H1 (cell line): ENCODE measurements around the gene DKC1. TPM values are rescaled to one million over a fixed set of nuclear protein-coding genes. Genes with fewer than 3 reads are reported as not detected.

Experiments used
- CTCF ChIA-PET: fragments of 300-600 bp; sonication (Branson Sonifier 250); formaldehyde crosslinking; loops from one replicate; lab custom pipeline; 2021; ENCODE audit not compliant: partially characterized antibody; lab: Charles Lee
- POLR2A ChIA-PET: fragments of 300-600 bp; sonication (Branson Sonifier 250); formaldehyde crosslinking; loops from one replicate; lab custom pipeline; 2021; ENCODE audit warnings: inconsistent platforms; ENCODE audit not compliant: partially characterized antibody; lab: Charles Lee
- DNase-seq, 2 experiments: peaks; one replicate each; pipeline versions ENCODE4 v3.0.0 to v3.0.0-alpha.2; 2010 to 2022; ENCODE audit warnings: low spot score in 2 of 2, low read depth in 1 of 2, mixed read lengths in 1 of 2
- FAIRE-seq: peaks from 2 replicates; lab custom pipeline; 2011; peaks lifted over from hg19 to GRCh38; lab: Jason Lieb, UNC
- H2AFZ ChIP-seq: 2 replicates; pipeline ENCODE4 v1.8.1; 2012; ENCODE audit warnings: low read length, inconsistent platforms
- H2AK5ac ChIP-seq: 2 replicates; pipeline ENCODE4 v1.6.1; 2013; ENCODE audit warnings: low read depth, low read length
- H2BK120ac ChIP-seq: replicated peaks from 2 replicates; pipeline ENCODE3; 2013; ENCODE audit warnings: low read depth, low read length, inconsistent platforms
- H2BK12ac ChIP-seq: 2 replicates; pipeline ENCODE4 v1.6.1; 2013; ENCODE audit warnings: low read depth, low read length
- H2BK15ac ChIP-seq: 2 replicates; pipeline ENCODE4 v1.6.1; 2013; ENCODE audit warnings: low read length
- H2BK20ac ChIP-seq: 2 replicates; pipeline ENCODE4 v1.6.1; 2013; ENCODE audit warnings: low read length
- H2BK5ac ChIP-seq: 2 replicates; pipeline ENCODE4 v1.6.1; 2013; ENCODE audit warnings: low read depth, low read length
- H3K14ac ChIP-seq: 2 replicates; pipeline ENCODE4 v1.6.1; 2013; ENCODE audit warnings: inconsistent platforms; ENCODE audit not compliant: insufficient read length
- H3K18ac ChIP-seq: 2 replicates; pipeline ENCODE4 v1.6.1; 2013; ENCODE audit warnings: low read length; ENCODE audit errors: extremely low read depth
- H3K23ac ChIP-seq: 2 replicates; pipeline ENCODE4 v1.6.1; 2013; ENCODE audit warnings: inconsistent platforms; ENCODE audit not compliant: insufficient read length
- H3K23me2 ChIP-seq: 2 replicates; pipeline ENCODE4 v1.6.1; 2013; ENCODE audit warnings: low read depth, low read length
- H3K27ac ChIP-seq: 2 replicates; pipeline ENCODE4 v1.6.1; 2011; ENCODE audit warnings: low read depth, low read length, inconsistent platforms
- H3K27me3 ChIP-seq, 4 experiments: replicated peaks in 1 of 4; 1 replicate in 1 of 4; 2 replicates in 3 of 4; pipeline versions ENCODE4 v1.6.1 to v1.8.1; 2011 to 2013; ENCODE audit warnings: low read length in 3 of 4, mild to moderate bottlenecking in 3 of 4, inconsistent platforms in 2 of 4, mixed read lengths in 2 of 4, moderate library complexity in 1 of 4; ENCODE audit not compliant: control insufficient read depth in 3 of 4, insufficient read depth in 3 of 4; ENCODE audit errors: extremely low read depth in 1 of 4
- H3K36me3 ChIP-seq, 4 experiments: 2 replicates each; pipeline versions ENCODE4 v1.6.1 to v1.8.1; 2011 to 2013; ENCODE audit warnings: mild to moderate bottlenecking in 4 of 4, low read length in 3 of 4, moderate library complexity in 2 of 4, control low read depth in 1 of 4, inconsistent platforms in 1 of 4; ENCODE audit not compliant: insufficient read depth in 4 of 4, control insufficient read depth in 2 of 4
- H3K4ac ChIP-seq: replicated peaks from 2 replicates; pipeline ENCODE3; 2013; ENCODE audit warnings: low read length, low read depth, mixed read lengths, inconsistent platforms; ENCODE audit not compliant: insufficient read length
- H3K4me1 ChIP-seq, 4 experiments: replicated peaks in 1 of 4; 1 replicate in 1 of 4; 2 replicates in 3 of 4; pipeline versions ENCODE4 v1.6.1 to v1.8.1; 2011 to 2013; ENCODE audit warnings: low read length in 3 of 4, inconsistent platforms in 2 of 4, mixed read lengths in 1 of 4; ENCODE audit not compliant: insufficient read depth in 4 of 4, control insufficient read depth in 3 of 4
- H3K4me2 ChIP-seq, 2 experiments: 2 replicates each; pipeline versions ENCODE4 v1.6.1 to v1.8.1; 2011 to 2013; ENCODE audit warnings: low read depth in 2 of 2, low read length in 2 of 2, control low read depth in 1 of 2, inconsistent platforms in 1 of 2, mild to moderate bottlenecking in 1 of 2; ENCODE audit not compliant: insufficient read depth in 1 of 2
- H3K4me3 ChIP-seq, 4 experiments: fragments of 200-600, 300-600 bp in 1 of 4; sonication (generic), shearing (Covaris generic), sonication (Bioruptor Twin) in 1 of 4; 2 replicates each; pipeline versions ENCODE4 v1.5.1 to v1.8.1; 2011 to 2016; ENCODE audit warnings: low read length in 4 of 4, low read depth in 3 of 4, control low read depth in 2 of 4, inconsistent platforms in 2 of 4, mild to moderate bottlenecking in 2 of 4, mixed read lengths in 1 of 4, moderate library complexity in 1 of 4; ENCODE audit not compliant: insufficient read depth in 2 of 4; ENCODE audit errors: extremely low read depth in 1 of 4
- H3K56ac ChIP-seq: replicated peaks from 2 replicates; pipeline ENCODE3; 2013; ENCODE audit warnings: low read depth, mild to moderate bottlenecking, mixed read lengths, low read length, inconsistent platforms; ENCODE audit not compliant: insufficient read length
- H3K79me1 ChIP-seq: 2 replicates; pipeline ENCODE4 v1.6.1; 2013; ENCODE audit warnings: low read depth, low read length, control low read depth
- H3K79me2 ChIP-seq, 2 experiments: 2 replicates each; pipeline versions ENCODE4 v1.6.1 to v1.8.1; 2012 to 2013; ENCODE audit warnings: low read length in 2 of 2, mild to moderate bottlenecking in 2 of 2, inconsistent platforms in 1 of 2; ENCODE audit not compliant: insufficient read depth in 2 of 2, control insufficient read depth in 1 of 2
- H3K9ac ChIP-seq, 4 experiments: replicated peaks in 1 of 4; 1 replicate in 1 of 4; 2 replicates in 3 of 4; pipeline versions ENCODE4 v1.6.1 to v1.8.1; 2011 to 2013; ENCODE audit warnings: low read depth in 3 of 4, low read length in 3 of 4, control low read depth in 2 of 4, mild to moderate bottlenecking in 2 of 4, moderate library complexity in 2 of 4, inconsistent platforms in 1 of 4; ENCODE audit errors: extremely low read depth in 1 of 4
- H3K9me3 ChIP-seq, 2 experiments: 2 replicates each; pipeline versions ENCODE4 v1.6.1 to v1.8.1; 2012 to 2013; ENCODE audit warnings: mild to moderate bottlenecking in 2 of 2, moderate library complexity in 2 of 2, control low read depth in 1 of 2, inconsistent platforms in 1 of 2, low read depth in 1 of 2, low read length in 1 of 2, mixed read lengths in 1 of 2; ENCODE audit not compliant: insufficient read depth in 2 of 2
- H4K20me1 ChIP-seq, 2 experiments: replicated peaks in 1 of 2; 2 replicates each; pipeline versions ENCODE3 to v1.8.1; 2011 to 2013; ENCODE audit warnings: inconsistent platforms in 2 of 2, low read length in 2 of 2, mild to moderate bottlenecking in 1 of 2; ENCODE audit not compliant: insufficient read depth in 2 of 2, control insufficient read depth in 1 of 2
- H4K5ac ChIP-seq: 2 replicates; pipeline ENCODE4 v1.6.1; 2013; ENCODE audit warnings: low read length, low read depth, mixed read lengths, inconsistent platforms; ENCODE audit not compliant: insufficient read length
- H4K8ac ChIP-seq: 2 replicates; pipeline ENCODE4 v1.8.0; 2013; ENCODE audit warnings: mild to moderate bottlenecking, moderate library complexity, low read length, inconsistent platforms; ENCODE audit not compliant: insufficient read depth; ENCODE audit errors: extremely low read depth
- H4K91ac ChIP-seq: replicated peaks from 2 replicates; pipeline ENCODE3; 2013; ENCODE audit warnings: low read length, mixed read lengths, inconsistent platforms; ENCODE audit not compliant: insufficient read length
- ASH2L ChIP-seq: fragments of 200-600, 300-600 bp; sonication (generic); IDR thresholded peaks from one replicate; pipeline ENCODE4 v1.7.1; 2017; ENCODE audit warnings: low read length
- CHD2 ChIP-seq: IDR thresholded peaks from 2 replicates; pipeline ENCODE4 v1.6.1; 2012; ENCODE audit warnings: low read length, improper control_type of control experiment
- E2F6 ChIP-seq: IDR thresholded peaks from 2 replicates; pipeline ENCODE4 v1.6.1; 2012; ENCODE audit warnings: inconsistent platforms
- RBBP5 ChIP-seq: IDR thresholded peaks from 2 replicates; pipeline ENCODE4 v1.7.1; 2012; ENCODE audit warnings: low read depth, mild to moderate bottlenecking, inconsistent platforms, low read length, moderate library complexity, borderline replicate concordance
- RXRA ChIP-seq: IDR thresholded peaks from 2 replicates; pipeline ENCODE4 v1.6.1; 2011; ENCODE audit warnings: low read depth, mild to moderate bottlenecking, low read length, moderate library complexity; ENCODE audit not compliant: insufficient read depth
- TEAD4 ChIP-seq: IDR thresholded peaks from 2 replicates; pipeline ENCODE4 v1.6.1; 2012; ENCODE audit warnings: low read depth, low read length, inconsistent platforms, mixed read lengths
- WGBS, 2 experiments: shearing (Covaris generic) in 1 of 2; methylation state at CpG; one replicate each; pipeline versions ENCODE4 v1.1.6 to v1.1.7; 2013 to 2015; ENCODE audit warnings: low lambda C conversion rate in 2 of 2, mixed read lengths in 2 of 2, inconsistent platforms in 1 of 2, low coverage in 1 of 2, missing lambda C conversion rate in 1 of 2; ENCODE audit not compliant: insufficient replicate concordance in 2 of 2, insufficient coverage in 1 of 2, insufficient read length in 1 of 2; ENCODE audit errors: extremely low coverage in 1 of 2, missing lambda C conversion rate in 1 of 2; 5-methylcytosine and 5-hydroxymethylcytosine counted together
- polyA plus RNA-seq, 7 experiments: library from polyadenylated mRNA; depleted of rRNA in 3 of 7; stranded (reverse) in 5 of 7; unstranded in 2 of 7; fragments of >200 nt in 5 of 7; fragments of 200-250 nt in 2 of 7; gene quantifications; 1 replicate in 5 of 7; 2 replicates in 1 of 7; 4 replicates in 1 of 7; pipeline versions ENCODE4 v1.2.1 to v1.2.3, GENCODE V29; 2011 to 2013; ENCODE audit warnings: missing spikeins in 2 of 7, mixed read lengths in 2 of 7
- total RNA-seq: library from RNA; stranded (reverse); fragmentation: NEBNext Ultra II Directional; extraction: Animal tissue kit (Norgen Biotek cat#: 25700); gene quantifications from 2 replicates; pipeline ENCODE4 v1.2.1, GENCODE V29; 2021

Gene DKC1
- total and polyA plus RNA-seq, 2 of the 8 experiments (the other 6 are each of a cell fraction or from before 2014, with no cell fraction given), result 65.6 to 143 TPM

DNA sequence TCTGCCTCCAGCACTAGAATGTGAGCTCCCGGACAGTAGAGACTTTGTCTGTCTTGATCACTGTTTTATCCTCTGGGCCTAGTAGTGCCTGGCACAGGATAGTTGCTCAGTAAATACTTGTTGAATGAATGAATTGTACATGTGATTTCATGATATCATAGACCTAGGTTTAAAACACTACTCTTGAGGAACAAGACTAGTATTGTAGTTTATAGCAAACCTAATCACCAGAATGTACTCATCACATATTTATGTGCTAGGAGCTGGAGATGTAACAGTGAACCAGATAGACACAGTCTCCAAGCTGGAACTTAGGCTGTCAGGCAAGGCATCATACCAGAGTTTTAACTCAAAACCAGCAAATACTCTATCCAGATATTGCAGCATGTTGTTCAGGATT is 35.2 kb upstream of the DKC1 start:
- Histone ChIP-seq H3K4me2 (no peak overlapping the region), H3K27ac (no peak overlapping the region), H4K20me1 (no peaks in the 10 kb centered on the region)

More for the DNA sequence above, 35.2 kb upstream of the DKC1 start:
- Histone ChIP-seq H3K18ac (no peak overlapping the region), H3K4ac (no peak overlapping the region), H3K4me1 (no peaks in the 10 kb centered on the region), H3K79me2 (no peaks in the 10 kb centered on the region), H2BK15ac (no peak overlapping the region), H3K56ac (no peak overlapping the region), H3K14ac (no peak overlapping the region), H2BK5ac (no peak overlapping the region), H3K27me3 (no peaks in the 10 kb centered on the region), H3K23ac (no peak overlapping the region), H3K79me1 (no peaks in the 10 kb centered on the region), H3K23me2 (no peaks in the 10 kb centered on the region), H2BK12ac (no peak overlapping the region), H2AK5ac (no peak overlapping the region), H2BK20ac (no peak overlapping the region), H2AFZ (no peak overlapping the region), H3K9ac (no peak overlapping the region), H2BK120ac (no peak overlapping the region), H3K9me3 (no peaks in the 10 kb centered on the region), H4K8ac (no peak overlapping the region), H3K36me3 (no peaks in the 10 kb centered on the region), H4K5ac (no peak overlapping the region), H4K91ac (no peak overlapping the region), H3K4me3 (no peak overlapping the region)
- 89% methylated on average over 1 of the region's 1 CpG; no CpG with 5 or more reads in 1 of the 2 experiments for WGBS, 2 experiments
- ChIA-PET CTCF (interaction anchor here (1.2 kb wide), 1 partner anchor 21 kb away, joined by 6 read pairs; no protein-coding TSS in a partner anchor), POLR2A (no interaction called here)
- TF ChIP-seq E2F6 (no peak), RBBP5 (no peak), TEAD4 (no peak), RXRA (no peak), ASH2L (no peak), CHD2 (no peak)
- DNase-seq, result no peak
- FAIRE-seq, result no peak
